HG03521 (cell line): ENCODE results near the gene PTBP3.

Experiments
- ATAC-seq: cut with Tn5 transposase; IDR thresholded peaks from one replicate; pipeline ENCODE4 v1.9.1; 2021; ENCODE audit warnings: mild to moderate bottlenecking, moderate library complexity; ENCODE audit not compliant: unreplicated experiment

The PTBP3 gene

GRCh38 chr9:112174222-112174964 is 159.0 kb downstream of the PTBP3 start:
- peak; percentile 81 for ATAC-seq

- ATAC-seq = no peak
Measured at GRCh38 chr9:112173489-112174221, 159.8 kb downstream of the PTBP3 start.

- no peak for ATAC-seq
Measured at GRCh38 chr9:112170968-112171367, 162.5 kb downstream of the PTBP3 start.

- no peak for ATAC-seq
Measured at GRCh38 chr9:112170235-112170634, 163.2 kb downstream of the PTBP3 start.

- ATAC-seq = no peak
Measured at GRCh38 chr9:112169368-112169767, 164.1 kb downstream of the PTBP3 start.

- no peak for ATAC-seq
Measured at GRCh38 chr9:112168197-112168596, 165.2 kb downstream of the PTBP3 start.
